ENCODE results near the gene RAE1.

RAE1 gene

GRCh38 chr20:57351042-57351783 is at the start of gene RAE1:
TSS of gene RAE1 (plus strand) at chr20:57351255. CDS start at chr20:57354039, 2,784 bp downstream.
- peak; percentile 83 to 90 (median 85) for DNase-seq

GRCh38 chr20:57306747-57307146 is 44.3 kb upstream of the RAE1 start:
- DNase-seq, result no peak

- DNase-seq, result no peak
These were observed 42.4 kb upstream of the RAE1 start for GRCh38 chr20:57308451-57309271.

- no peak for DNase-seq
These were observed 41.4 kb upstream of the RAE1 start for GRCh38 chr20:57309544-57310115.

- no peak for DNase-seq
These were observed 40.1 kb upstream of the RAE1 start for GRCh38 chr20:57310821-57311514.

GRCh38 chr20:57312138-57312537 is 38.9 kb upstream of the RAE1 start:
- DNase-seq, result no peak

- no peak for DNase-seq
These were observed 37.8 kb upstream of the RAE1 start for GRCh38 chr20:57313230-57313629.

GRCh38 chr20:57313951-57314350 is 37.1 kb upstream of the RAE1 start:
- no peak for DNase-seq

GRCh38 chr20:57315083-57315975 is 35.7 kb upstream of the RAE1 start:
- DNase-seq, result no peak

- no peak for DNase-seq
These were observed 35.0 kb upstream of the RAE1 start for GRCh38 chr20:57315976-57316480.

- no peak for DNase-seq
These were observed 34.3 kb upstream of the RAE1 start for GRCh38 chr20:57316795-57317201.

- no peak for DNase-seq
These were observed 33.7 kb upstream of the RAE1 start for GRCh38 chr20:57317316-57317788.

- DNase-seq, result no peak
These were observed 33.2 kb upstream of the RAE1 start for GRCh38 chr20:57317789-57318371.

GRCh38 chr20:57319584-57319983 is 31.5 kb upstream of the RAE1 start:
- DNase-seq, result no peak

GRCh38 chr20:57320358-57320757 is 30.7 kb upstream of the RAE1 start:
- no peak for DNase-seq

GRCh38 chr20:57321142-57321541 is 29.9 kb upstream of the RAE1 start:
- DNase-seq, result no peak

- DNase-seq, result no peak
These were observed 28.6 kb upstream of the RAE1 start for GRCh38 chr20:57322476-57322875.

- DNase-seq, result no peak
These were observed 28.0 kb upstream of the RAE1 start for GRCh38 chr20:57323034-57323433.

GRCh38 chr20:57325632-57326356 is 25.3 kb upstream of the RAE1 start:
- no peak for DNase-seq

GRCh38 chr20:57326667-57327455 is 24.2 kb upstream of the RAE1 start:
- DNase-seq, result no peak
